Measurements from ENCODE around the gene ESPNL. TPM values are rescaled to one million over a fixed set of nuclear protein-coding genes. Genes with fewer than 3 reads are reported as not detected.

The ESPNL gene
- total and polyA plus RNA-seq, 2 of the 4 experiments (the other 2 are of a cell fraction): 2.0 TPM

DNA sequence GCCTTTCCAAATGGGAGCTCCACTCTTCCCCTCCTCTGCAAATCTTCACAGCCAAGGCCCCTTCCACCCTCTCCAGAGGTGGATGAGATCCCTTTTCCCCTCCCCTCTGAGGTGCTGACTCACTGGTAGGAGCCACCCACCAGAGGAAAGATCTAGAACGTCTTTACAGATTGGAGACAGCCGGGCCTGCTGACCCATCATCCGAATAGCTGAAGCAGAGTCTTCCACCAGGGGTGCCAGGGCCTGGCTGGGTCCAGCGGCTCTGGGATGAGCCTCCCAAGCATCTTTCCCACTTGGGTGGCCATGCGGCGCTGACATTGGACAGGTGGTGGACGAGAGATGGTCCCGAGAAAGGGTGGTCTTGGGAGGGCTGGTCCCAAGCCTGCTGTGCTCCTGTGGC lies 67.6 kb downstream of the ESPNL start:
- Histone ChIP-seq H4K5ac (ENCODE audit: low read depth, low read length) (peak overlapping the region; percentile 92), H3K27ac (ENCODE audit: insufficient read depth, low read length) (peak overlapping the region; percentile 90), H2AK9ac (replicated peaks; ENCODE audit: low read depth, low read length, poor library complexity) (peak overlapping the region; percentile 67), H3K9me3 (ENCODE audit: control insufficient read depth, insufficient read depth, low read length) (no peaks in the 10 kb centered on the region), H3K9ac (ENCODE audit: low read depth, low read length) (no peak overlapping the region), H3K4me3 (ENCODE audit: insufficient read depth, low read depth, low read length) (no peak overlapping the region), H2BK20ac (ENCODE audit: low read depth, low read length) (peak overlapping the region; percentile 92), H3K4ac (ENCODE audit: low read depth, low read length) (peak overlapping the region; percentile 97), H3K4me1 (ENCODE audit: control insufficient read depth, insufficient read depth, low read length) (peaks cover 35% of the 10 kb centered on the region), H3K23ac (ENCODE audit: low read depth, low read length) (peak overlapping the region; percentile 44; the same call in 1 of the 2 replicates), H3K27me3 (ENCODE audit: control insufficient read depth, insufficient read depth, low read length) (peaks cover 2% of the 10 kb centered on the region; the same call in 1 of the 2 replicates), H3K36me3 (ENCODE audit: control insufficient read depth, insufficient read depth, low read length) (peaks cover 26% of the 10 kb centered on the region), H3K56ac (ENCODE audit: extremely low read depth, insufficient read depth, low read length) (peak overlapping the region; percentile 1; the same call in 1 of the 2 replicates), H4K20me1 (ENCODE audit: insufficient read depth, low read length) (peaks cover 8% of the 10 kb centered on the region), H3K9me1 (ENCODE audit: insufficient read depth, low read length) (peaks cover 33% of the 10 kb centered on the region), H2BK15ac (ENCODE audit: low read depth, low read length) (peak overlapping the region; percentile 97; the same call in 1 of the 3 replicates), H3K14ac (replicated peaks; ENCODE audit: low read depth, low read length) (peak overlapping the region; percentile 94), H4K91ac (ENCODE audit: insufficient read depth, low read depth, low read length) (peak overlapping the region; percentile 96), H3K79me1 (ENCODE audit: low read depth in 1 of 2, low read length in 2 of 2) (peaks cover 3 to 27% of the 10 kb centered on the region in 2 experiments; a peak in 3 of 4 replicates), H2BK5ac (ENCODE audit: low read depth, low read length, poor library complexity, severe bottlenecking) (peak overlapping the region; percentile 96), H4K8ac (ENCODE audit: low read depth in 2 of 2, low read length in 2 of 2) (peak overlapping the region; percentile 51 to 87; a peak in 3 of 4 replicates), H3K18ac (ENCODE audit: low read depth, low read length) (peak overlapping the region; percentile 88), H2BK120ac (ENCODE audit: low read depth, low read length) (peak overlapping the region; percentile 95), H2AK5ac (ENCODE audit: low read depth, low read length) (peak overlapping the region; percentile 98), H3K4me2 (ENCODE audit: low read depth, low read length) (no peak overlapping the region), H2AFZ (replicated peaks; ENCODE audit: low read length, poor library complexity) (peak overlapping the region; percentile 52)
- intact Hi-C loops (cut with micrococcal nuclease): no loop called here
- ATAC-seq (ENCODE audit: low read depth): no peak
- no TSS peak for BruUV-seq (replicated peaks)
- ChIA-PET CTCF (no interaction called here), POLR2A (ENCODE audit: unreplicated experiment) (no interaction called here)
- TF ChIP-seq FOS (IDR thresholded peaks at IDR 0.05; ENCODE audit: low read depth, low read length): no peak
- TF ChIP-seq, protein P1, sequence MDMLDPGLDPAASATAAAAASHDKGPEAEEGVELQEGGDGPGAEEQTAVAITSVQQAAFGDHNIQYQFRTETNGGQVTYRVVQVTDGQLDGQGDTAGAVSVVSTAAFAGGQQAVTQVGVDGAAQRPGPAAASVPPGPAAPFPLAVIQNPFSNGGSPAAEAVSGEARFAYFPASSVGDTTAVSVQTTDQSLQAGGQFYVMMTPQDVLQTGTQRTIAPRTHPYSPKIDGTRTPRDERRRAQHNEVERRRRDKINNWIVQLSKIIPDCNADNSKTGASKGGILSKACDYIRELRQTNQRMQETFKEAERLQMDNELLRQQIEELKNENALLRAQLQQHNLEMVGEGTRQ (IDR thresholded peaks at IDR 0.05; ENCODE audit: low read depth, low read length): no peak
- no peak for TF ChIP-seq BHLHE40 (IDR thresholded peaks at IDR 0.05; ENCODE audit: low read depth, low read length)
- TF ChIP-seq RCOR1 (IDR thresholded peaks at IDR 0.05; ENCODE audit: insufficient replicate concordance, low read length): no peak
- no peak for TF ChIP-seq SMC3 (IDR thresholded peaks at IDR 0.05; ENCODE audit: low read depth, low read length)
- no peak for TF ChIP-seq NFE2L2 (IDR thresholded peaks at IDR 0.05; ENCODE audit: low read depth, low read length)
- TF ChIP-seq, protein P2, sequence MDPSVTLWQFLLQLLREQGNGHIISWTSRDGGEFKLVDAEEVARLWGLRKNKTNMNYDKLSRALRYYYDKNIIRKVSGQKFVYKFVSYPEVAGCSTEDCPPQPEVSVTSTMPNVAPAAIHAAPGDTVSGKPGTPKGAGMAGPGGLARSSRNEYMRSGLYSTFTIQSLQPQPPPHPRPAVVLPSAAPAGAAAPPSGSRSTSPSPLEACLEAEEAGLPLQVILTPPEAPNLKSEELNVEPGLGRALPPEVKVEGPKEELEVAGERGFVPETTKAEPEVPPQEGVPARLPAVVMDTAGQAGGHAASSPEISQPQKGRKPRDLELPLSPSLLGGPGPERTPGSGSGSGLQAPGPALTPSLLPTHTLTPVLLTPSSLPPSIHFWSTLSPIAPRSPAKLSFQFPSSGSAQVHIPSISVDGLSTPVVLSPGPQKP (IDR thresholded peaks at IDR 0.05; ENCODE audit: borderline replicate concordance, low read depth, low read length): no peak
- no peak for TF ChIP-seq RFX5 (IDR thresholded peaks at IDR 0.05; ENCODE audit: low read depth, low read length)
- TF ChIP-seq MXI1 (IDR thresholded peaks at IDR 0.05; ENCODE audit: borderline replicate concordance, low read depth, low read length): no peak
- TF ChIP-seq, protein P3, sequence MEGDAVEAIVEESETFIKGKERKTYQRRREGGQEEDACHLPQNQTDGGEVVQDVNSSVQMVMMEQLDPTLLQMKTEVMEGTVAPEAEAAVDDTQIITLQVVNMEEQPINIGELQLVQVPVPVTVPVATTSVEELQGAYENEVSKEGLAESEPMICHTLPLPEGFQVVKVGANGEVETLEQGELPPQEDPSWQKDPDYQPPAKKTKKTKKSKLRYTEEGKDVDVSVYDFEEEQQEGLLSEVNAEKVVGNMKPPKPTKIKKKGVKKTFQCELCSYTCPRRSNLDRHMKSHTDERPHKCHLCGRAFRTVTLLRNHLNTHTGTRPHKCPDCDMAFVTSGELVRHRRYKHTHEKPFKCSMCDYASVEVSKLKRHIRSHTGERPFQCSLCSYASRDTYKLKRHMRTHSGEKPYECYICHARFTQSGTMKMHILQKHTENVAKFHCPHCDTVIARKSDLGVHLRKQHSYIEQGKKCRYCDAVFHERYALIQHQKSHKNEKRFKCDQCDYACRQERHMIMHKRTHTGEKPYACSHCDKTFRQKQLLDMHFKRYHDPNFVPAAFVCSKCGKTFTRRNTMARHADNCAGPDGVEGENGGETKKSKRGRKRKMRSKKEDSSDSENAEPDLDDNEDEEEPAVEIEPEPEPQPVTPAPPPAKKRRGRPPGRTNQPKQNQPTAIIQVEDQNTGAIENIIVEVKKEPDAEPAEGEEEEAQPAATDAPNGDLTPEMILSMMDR (conservative IDR thresholded peaks at IDR 0.05; ENCODE audit: low read depth, low read length): no peak
- no peak for TF ChIP-seq CHD1 (IDR thresholded peaks at IDR 0.05; ENCODE audit: low read depth, low read length)
- no peak for TF ChIP-seq RAD21 (IDR thresholded peaks at IDR 0.05; ENCODE audit: low read length)
- TF ChIP-seq CEBPB (IDR thresholded peaks at IDR 0.05; ENCODE audit: low read depth, low read length): no peak
- no peak for TF ChIP-seq MAZ (IDR thresholded peaks at IDR 0.05; ENCODE audit: borderline replicate concordance, low read depth, low read length)
- 85% methylated on average over 6 of the region's 8 CpGs; no CpG with 5 or more reads in 1 of the 2 experiments for WGBS, 2 experiments (ENCODE audit: extremely low coverage in 2 of 2, insufficient read length in 1 of 2)
- in situ Hi-C loops (cut with MboI; ENCODE audit: low sequenced_read_pairs): no loop called here
- dilution Hi-C loops (cut with HindIII; ENCODE audit: low sequenced_read_pairs, unreplicated experiment): no loop called here
- DNase-seq: peak; percentile 43

All from IMR-90 (cell line).